Mucosa of descending colon (tissue), 3 donors: ENCODE results near the gene CEMIP. TPM values are rescaled to one million over a fixed set of nuclear protein-coding genes. Genes with fewer than 3 reads are reported as not detected.
A peak's percentile ranks its signal among the peaks of the same experiment; 100 is the strongest.

Source experiments
- ATAC-seq: fragments of 200-7000 bp; cut with Tn5 transposase; one replicate; pipeline ENCODE4 v1.9.1; 2020; ENCODE audit warnings: mild to moderate bottlenecking, moderate library complexity
- DNase-seq, 3 donors: peaks; one replicate each; pipeline ENCODE4 v3.0.0-alpha.2; 2020
- H3K36me3 ChIP-seq: fragments of 200-600 bp; one replicate; pipeline ENCODE4 v1.8.0; 2021; ENCODE audit warnings: low read depth, mild to moderate bottlenecking
- H3K4me1 ChIP-seq: fragments of 200-600 bp; one replicate; pipeline ENCODE4 v1.8.0; 2021; ENCODE audit warnings: low read depth, mild to moderate bottlenecking
- H3K4me3 ChIP-seq: fragments of 200-600 bp; one replicate; pipeline ENCODE4 v1.8.0; 2021; ENCODE audit warnings: mild to moderate bottlenecking
- H3K9me3 ChIP-seq: fragments of 200-600 bp; one replicate; pipeline ENCODE4 v1.8.0; 2021; ENCODE audit warnings: mild to moderate bottlenecking
- CTCF ChIP-seq: fragments of 200-600 bp; IDR thresholded peaks from one replicate; pipeline ENCODE4 v1.8.0; 2022; ENCODE audit warnings: antibody characterized with exemption, mild to moderate bottlenecking
- intact Hi-C, 2 donors: fragments of 100-400 bp; cut with DNase I in 1 of 2; cut with micrococcal nuclease in 1 of 2; formaldehyde crosslinking; loops; one replicate each; pipeline versions ENCODE4 v1.11.0 to v1.11.1; 2022; cut with DNase I, micrococcal nuclease
- total RNA-seq, 3 donors: library from RNA; stranded (reverse); fragmentation: NEBNext Ultra II Directional in 2 of 3; extraction: Animal tissue kit (Norgen Biotek cat#: 25700) in 2 of 3; gene quantifications; one replicate each; pipeline versions ENCODE4 v1.2.1 to v1.2.4, GENCODE V29; 2021 to 2023
- donor health status: DM: no; HTN: no; CAD: no; lungs with moderate emphysema.
- donor health status: DM: no; HTN: no; CAD: no.
- donor health status: DM: no; HTN: yes; CAD: no.

Gene CEMIP
- total RNA-seq, 3 donors from 2014 or later, result 0.63 to 2.2 (median 1.4) TPM

GRCh38 chr15:80986487-80986886 is 207.3 kb downstream of the CEMIP start:
- Histone ChIP-seq H3K9me3 (no peaks in the 10 kb centered on the region), H3K4me3 (no peak overlapping the region), H3K4me1 (peaks cover 6% of the 10 kb centered on the region), H3K36me3 (no peaks in the 10 kb centered on the region)
- DNase-seq (no peak), ATAC-seq (no peak)
- no peak for TF ChIP-seq CTCF
- intact Hi-C loops, result no loop called here

GRCh38 chr15:80988148-80988796 is 209.1 kb downstream of the CEMIP start:
- H3K4me1 ChIP-seq, result peaks cover 6% of the 10 kb centered on the region
- ATAC-seq, result no peak
- intact Hi-C loops, result no loop called here
- H3K4me3 ChIP-seq, result no peak overlapping the region
- DNase-seq, result no peak
- H3K36me3 ChIP-seq, result no peaks in the 10 kb centered on the region
- H3K9me3 ChIP-seq, result no peaks in the 10 kb centered on the region
- no peak for TF ChIP-seq CTCF

GRCh38 chr15:80989081-80989517 is 209.9 kb downstream of the CEMIP start:
- Histone ChIP-seq H3K4me3 (peak overlapping the region; percentile 72), H3K9me3 (no peaks in the 10 kb centered on the region), H3K4me1 (peaks cover 6% of the 10 kb centered on the region), H3K36me3 (no peaks in the 10 kb centered on the region)
- peak; percentile 4 for ATAC-seq
- TF ChIP-seq CTCF, result no peak
- intact Hi-C loops, result no loop called here
- peak in 2 of 3 donors; percentile 19 to 44 for DNase-seq

- Histone ChIP-seq H3K4me1 (peaks cover 6% of the 10 kb centered on the region), H3K9me3 (no peaks in the 10 kb centered on the region), H3K4me3 (peak within 1 kb of the TSS; percentile 72), H3K36me3 (no peaks in the 10 kb centered on the region)
- DNase-seq, result peak; percentile 99 to 100 (median 99)
- intact Hi-C loops, result no loop called here
- peak; percentile 99 for ATAC-seq
- no peak for TF ChIP-seq CTCF
Observed at GRCh38 chr15:80989518-80990478, 210.6 kb downstream of the CEMIP start, which contains the start of gene MESD. TSS of gene MESD (minus strand) at chr15:80989819. CDS start at chr15:80989791, 28 bp downstream.

GRCh38 chr15:80990955-80991354 is 211.8 kb downstream of the CEMIP start:
- no peak overlapping the region for H3K4me3 ChIP-seq
- peaks cover 6% of the 10 kb centered on the region for H3K4me1 ChIP-seq
- DNase-seq (no peak), ATAC-seq (no peak)
- intact Hi-C loops, result no loop called here
- no peak for TF ChIP-seq CTCF
- H3K36me3 ChIP-seq, result no peaks in the 10 kb centered on the region
- H3K9me3 ChIP-seq, result no peaks in the 10 kb centered on the region
